ENCODE results near the gene YAP1.

GRCh38 chr11:102154806-102155205 is 44.6 kb downstream of the YAP1 start:
- TF ChIP-seq EGR1 (IDR thresholded peaks at IDR 0.05; ENCODE audit: low read depth in 2 of 2) (no peak), REST (IDR thresholded peaks at IDR 0.05) (no peak), SP1 (IDR thresholded peaks at IDR 0.05) (no peak), CTCF (IDR thresholded peaks at IDR 0.05; ENCODE audit: low read depth, low read length, missing input control) (no peak), TAF1 (conservative IDR thresholded peaks at IDR 0.05) (no peak), MAX (IDR thresholded peaks at IDR 0.05) (no peak)

All from liver (tissue), 3 donors.